Activated CD4-positive, alpha-beta T cell treated with anti-CD3 and anti-CD28 coated beads for 24 hours (primary cell): ENCODE results near the gene SPSB3.

Source experiments
- DNase-seq, 2 donors: peaks; one replicate each; pipeline ENCODE4 v3.0.0-alpha.2; 2020; ENCODE audit warnings: low read depth in 2 of 2

Gene SPSB3

DNA sequence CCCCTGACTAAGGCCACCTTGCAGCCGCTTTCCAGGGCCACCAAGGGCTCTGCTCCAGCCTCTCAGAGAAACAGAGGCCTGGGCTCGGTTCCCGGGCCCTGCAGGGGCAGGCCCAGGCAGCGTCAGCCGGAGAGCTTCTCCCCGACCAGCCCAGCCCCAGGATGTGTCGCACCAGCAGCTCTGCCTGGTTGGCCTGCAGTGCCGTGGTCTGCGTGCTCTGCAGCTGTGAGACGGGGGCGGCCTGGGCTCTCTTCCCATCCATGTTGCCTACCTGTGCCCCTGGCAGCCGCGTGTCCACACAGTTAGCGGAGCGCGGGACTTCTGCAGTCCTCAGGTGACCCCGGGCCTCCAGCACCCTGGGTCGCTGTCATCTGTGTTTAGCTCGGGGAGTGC is 6.3 kb upstream of the SPSB3 start:
- no peak for DNase-seq

DNA sequence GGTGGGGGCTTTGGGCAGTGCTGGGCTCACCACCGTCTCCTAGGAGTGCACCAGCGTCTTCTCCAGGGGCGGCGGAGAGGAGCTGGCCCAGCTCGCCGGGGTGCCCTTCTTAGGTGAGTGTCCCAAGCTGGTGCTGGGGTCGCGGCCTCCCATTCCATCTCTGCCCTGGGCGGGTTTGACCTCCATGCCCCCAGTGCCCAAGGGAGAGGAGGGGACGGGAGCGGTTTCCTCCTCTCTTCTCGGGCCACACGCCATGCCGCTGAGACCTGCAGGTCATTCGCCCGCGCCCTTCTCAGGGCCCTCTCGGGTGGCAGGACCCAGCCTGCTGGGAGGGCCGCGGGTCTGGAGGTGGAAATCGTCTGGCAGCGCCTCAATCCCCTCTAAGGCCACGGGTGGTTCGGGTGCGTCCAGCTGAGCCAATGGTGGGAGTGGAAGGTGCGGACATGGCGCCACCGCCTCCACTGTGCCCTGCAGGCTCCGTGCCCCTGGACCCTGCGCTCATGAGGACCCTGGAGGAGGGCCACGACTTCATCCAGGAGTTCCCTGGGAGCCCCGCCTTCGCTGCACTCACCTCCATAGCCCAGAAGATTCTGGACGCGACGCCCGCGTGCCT is 5.8 kb upstream of the SPSB3 start:
- DNase-seq = no peak

DNA sequence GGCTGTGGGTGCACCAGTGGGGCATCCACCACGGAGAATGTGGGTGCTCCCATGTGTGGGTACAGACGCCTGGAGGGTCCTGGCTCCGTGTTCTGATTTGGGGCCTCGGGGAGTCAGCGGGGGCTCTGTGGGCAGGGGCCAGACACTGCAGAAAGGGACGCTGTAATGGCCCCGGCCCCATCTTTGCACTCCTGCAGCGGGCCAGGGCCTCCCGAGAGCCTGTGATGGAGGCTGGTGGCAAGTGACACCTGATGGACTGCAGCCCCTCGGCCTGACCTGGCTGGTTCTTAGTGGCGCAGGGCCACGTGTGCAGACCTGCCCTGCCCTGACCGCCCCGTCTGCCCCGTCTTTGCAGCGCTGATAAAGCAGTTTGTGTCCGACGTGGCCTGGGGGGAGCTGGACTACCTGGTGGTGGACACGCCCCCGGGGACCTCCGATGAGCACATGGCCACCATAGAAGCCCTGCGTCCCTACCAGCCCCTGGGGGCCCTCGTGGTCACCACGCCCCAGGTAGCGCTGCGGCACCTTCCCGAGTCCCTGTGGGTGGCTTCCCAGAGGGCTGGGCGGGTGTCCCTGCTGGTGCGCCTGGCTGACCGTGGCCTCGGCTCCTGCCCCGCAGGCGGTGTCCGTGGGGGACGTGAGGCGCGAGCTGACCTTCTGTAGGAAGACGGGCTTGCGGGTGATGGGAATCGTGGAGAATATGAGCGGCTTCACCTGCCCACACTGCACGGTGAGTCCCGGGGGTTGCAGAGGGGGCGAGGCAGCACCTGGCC is 5.1 kb upstream of the SPSB3 start:
- DNase-seq = no peak

DNA sequence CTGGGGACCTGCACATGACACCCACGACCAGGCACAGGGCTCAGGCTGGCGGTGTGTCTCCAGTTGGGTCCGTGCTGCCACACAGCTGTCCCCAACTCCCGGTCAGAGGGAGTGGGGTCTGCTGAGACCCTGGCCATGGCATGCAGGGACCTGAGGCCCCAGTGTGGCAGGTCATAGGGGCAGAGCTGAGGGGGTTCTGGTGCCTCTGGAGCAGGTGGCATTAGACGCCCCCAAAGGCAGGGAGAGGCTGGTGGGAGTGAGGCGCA is 4.6 kb upstream of the SPSB3 start:
- DNase-seq = no peak

DNA sequence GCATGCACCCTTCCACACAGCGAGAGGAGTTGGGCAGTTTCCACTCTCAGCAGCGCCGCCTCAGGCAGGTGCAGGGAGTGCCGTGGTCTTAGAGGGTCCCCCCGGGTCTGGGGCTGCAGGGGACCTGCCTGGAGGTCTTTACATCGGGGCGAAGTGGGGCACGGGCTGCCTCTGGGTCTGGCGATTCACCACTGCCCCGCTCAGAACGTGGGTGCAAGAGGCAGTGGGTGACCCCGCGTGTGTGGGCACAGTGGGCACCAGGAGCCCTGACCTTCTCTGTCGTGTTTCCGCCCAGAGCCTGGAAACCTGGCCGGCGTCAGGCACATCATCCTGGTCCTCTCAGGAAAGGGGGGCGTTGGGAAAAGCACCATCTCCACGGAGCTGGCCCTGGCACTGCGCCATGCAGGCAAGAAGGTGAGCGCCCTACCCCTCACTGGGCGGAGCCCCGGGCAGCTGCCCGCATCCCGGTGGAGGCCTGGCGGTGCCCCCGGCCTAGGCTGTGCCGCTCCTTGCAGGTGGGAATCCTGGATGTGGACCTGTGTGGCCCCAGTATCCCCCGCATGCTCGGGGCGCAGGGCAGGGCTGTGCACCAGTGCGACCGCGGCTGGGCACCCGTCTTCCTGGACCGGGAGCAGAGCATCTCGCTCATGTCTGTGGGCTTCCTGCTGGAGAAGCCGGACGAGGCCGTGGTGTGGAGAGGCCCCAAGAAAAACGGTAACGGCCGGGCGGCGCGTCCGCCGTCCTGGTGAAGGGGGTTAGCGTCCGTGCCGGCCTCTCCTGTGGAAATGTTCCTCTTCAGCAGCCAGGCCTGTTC is 4.1 kb upstream of the SPSB3 start:
- no peak for DNase-seq

DNA sequence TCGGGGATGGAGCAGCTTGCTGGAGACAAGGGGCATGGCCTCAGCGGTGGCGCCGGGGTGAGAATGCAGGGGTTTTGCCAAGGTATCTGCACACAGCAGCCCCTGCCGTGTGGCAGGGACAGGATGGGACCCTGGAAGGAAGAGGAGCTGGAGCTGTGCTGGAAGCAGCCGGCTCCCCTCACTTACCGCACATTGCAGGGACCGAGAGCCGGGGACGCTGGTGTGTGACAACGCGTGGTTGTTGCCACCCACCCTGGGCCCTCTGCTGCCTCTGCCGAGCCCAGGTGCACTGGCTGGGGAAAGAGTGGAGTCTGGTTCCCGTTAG is 3.4 kb upstream of the SPSB3 start:
- no peak for DNase-seq

DNA sequence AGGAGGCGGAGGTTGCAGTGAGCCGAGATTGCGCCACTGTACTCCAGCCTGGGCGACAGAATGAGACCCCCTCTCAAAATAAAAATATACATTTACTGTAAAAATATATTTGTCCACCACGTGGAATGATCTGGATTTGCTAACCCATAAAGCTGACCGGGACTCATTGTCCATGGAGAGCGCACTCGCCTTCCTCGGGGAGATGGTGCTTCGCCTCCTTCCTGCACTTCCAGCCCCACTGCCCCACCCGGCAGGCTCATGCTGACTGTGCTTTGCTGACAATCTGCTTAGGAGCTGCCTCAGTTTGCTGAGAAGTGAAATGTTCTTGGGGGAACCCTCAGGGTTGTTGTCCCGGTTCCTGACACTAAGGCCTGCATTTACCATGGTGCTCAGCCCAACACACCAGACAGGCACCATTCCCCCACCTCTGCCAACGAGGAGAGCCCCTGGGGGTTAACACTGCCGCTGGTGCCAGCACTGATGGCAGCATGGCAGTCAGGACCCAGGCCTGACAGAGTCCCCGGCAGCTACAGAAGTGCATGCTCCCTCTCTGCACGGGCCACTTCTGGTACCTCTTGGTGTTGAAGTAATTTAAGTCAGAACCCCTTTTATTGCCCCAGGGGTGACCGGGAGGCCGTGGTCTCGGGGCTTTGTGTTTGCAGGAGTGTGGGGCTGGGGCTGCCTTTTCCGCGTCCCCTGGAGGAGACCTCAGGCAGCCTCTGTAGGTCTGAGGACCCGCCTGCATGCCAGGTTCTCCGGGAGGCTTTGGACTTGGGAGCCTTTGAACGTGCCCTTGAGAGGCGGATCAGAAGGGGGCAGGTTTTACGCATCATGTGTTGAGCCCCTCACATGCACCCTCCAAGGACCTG is 2.8 kb upstream of the SPSB3 start:
- no peak for DNase-seq

DNA sequence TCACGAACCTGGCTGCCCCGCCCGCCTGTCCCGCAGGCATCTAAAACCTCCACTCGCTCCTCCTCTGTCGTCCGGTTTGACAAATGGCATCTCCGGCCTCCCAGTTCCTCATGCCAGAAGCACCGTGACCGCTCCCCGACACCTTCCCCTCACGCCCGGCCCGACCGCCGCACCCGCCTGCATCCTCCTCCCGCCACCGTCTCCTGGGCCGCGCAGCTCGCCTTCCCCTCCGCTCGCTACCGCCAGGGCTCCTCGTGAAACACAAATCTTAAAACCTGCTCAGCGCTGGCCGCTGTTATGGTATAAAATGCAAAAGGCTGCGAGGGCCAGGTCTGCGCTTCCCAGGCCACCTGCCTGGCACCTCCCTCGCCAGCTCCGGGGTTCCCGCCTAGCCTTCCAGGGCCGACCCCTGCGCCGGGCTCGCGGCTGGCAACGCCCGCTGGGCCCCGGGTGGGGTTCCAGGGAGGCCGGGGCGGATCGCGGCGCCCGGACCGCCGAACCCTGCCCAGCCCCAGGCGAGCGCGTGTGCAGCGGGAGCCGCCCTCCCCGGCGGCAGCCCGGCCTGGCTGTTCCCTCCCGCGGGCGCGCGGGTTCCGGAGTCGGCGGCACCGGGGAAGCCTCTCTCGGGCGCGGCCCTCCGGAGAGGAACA is 488 bp downstream of the SPSB3 start:
- DNase-seq = no peak

DNA sequence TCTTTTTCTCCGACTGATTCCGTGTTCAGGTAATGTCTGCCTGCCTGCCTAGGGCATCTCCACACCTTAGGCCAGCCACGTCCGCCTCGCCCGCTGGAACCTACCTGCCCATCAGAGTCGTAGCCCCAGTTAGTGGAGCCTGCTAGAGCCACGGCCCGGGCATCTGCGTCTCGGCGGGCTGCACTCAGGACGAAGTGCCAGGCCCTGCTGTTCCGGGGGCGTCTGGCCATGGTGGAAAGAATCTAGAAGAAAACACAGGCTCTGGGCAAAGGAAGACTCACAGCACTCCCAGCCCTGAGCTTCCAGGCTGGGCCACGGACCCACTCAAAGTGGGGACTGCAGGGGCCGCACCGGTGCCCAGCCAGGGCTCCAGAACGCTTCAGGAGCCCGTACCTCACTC is 1.1 kb downstream of the SPSB3 start:
- no peak for DNase-seq

DNA sequence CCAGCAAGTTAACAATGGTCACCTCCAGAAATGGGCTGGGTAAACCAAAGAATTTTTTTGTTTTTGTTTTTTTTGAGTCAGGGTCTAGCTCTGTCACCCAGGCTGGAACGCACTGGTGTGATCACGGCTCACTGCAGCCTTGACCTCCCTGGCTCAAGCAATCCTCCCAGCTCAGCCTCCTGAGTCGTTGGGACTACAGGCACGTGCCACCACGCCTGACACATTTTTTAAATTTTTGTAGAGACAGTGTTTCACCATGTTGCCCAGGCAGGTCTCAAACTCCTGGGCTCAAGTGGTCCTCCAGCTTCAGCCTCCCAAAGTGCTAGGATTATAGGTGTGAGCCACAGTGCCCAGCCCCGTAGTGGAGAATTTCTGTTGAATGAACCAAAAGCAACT is 1.7 kb downstream of the SPSB3 start:
- DNase-seq = no peak

DNA sequence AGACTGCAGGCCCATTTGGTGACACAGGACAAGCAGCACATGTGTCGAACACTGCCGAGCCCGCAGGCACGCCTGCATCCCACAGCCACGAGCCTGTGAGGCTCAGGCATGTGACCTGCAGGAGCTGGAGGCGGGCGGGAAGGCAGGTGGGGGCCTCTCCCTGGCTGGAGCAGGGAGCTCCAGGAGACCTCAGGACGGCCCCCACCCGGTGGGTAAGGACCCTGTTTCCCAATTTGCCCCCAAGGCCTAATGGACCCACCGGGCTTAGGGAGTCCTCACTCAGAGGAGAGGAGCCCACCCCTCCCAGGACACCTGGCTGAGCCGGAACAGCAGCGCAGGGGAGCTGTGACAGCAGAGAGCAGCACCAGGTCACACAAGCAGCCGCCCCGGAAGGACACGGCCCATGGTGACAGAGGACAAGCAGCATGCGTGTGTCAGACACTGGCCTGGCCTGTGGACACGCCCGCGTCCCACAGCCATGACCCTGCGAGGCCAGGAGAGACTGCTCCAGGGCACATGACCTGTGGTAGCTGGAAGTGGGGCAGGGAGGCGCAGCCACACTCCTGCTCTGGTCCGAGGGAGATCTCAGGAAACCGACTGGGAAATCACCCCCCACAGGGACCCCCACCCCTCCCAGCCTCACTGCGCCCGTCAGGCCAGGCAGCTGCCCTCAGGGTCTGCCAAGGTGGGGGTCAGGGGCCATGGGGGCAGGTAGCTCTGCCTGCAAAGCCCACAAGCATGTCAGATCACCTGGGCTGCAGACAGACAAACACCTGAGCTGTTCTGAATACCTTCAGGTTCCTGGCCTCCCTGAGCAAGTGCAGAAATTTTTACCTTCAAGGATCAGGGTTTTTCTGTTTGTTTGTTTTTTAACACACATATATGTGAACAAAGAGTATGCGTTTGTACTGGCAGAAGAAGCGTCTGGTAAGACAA is 2.4 kb downstream of the SPSB3 start:
- no peak for DNase-seq

DNA sequence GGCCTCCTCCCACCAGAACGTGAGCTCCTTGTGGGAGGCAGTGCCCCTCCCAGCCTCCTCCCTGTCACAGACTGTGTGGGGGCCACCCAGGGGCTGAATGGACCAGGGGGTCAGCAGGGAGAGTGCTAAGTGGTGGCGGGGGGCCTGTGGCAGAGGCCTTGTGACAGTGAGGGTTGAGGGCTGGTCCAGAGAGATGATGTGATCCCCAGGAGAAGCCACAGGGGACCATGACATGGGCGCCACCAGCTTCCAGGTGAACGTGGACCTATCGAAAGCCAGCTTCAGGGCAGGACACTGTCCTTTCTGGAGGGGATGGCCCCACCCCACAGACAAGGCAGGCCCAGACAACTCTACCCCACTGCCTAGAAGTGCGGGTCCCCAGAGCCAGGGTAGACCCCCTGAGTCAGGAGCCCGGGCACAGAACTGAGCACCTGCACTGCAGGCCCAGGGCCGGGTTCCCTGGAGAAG is 3.1 kb downstream of the SPSB3 start:
- DNase-seq = no peak

DNA sequence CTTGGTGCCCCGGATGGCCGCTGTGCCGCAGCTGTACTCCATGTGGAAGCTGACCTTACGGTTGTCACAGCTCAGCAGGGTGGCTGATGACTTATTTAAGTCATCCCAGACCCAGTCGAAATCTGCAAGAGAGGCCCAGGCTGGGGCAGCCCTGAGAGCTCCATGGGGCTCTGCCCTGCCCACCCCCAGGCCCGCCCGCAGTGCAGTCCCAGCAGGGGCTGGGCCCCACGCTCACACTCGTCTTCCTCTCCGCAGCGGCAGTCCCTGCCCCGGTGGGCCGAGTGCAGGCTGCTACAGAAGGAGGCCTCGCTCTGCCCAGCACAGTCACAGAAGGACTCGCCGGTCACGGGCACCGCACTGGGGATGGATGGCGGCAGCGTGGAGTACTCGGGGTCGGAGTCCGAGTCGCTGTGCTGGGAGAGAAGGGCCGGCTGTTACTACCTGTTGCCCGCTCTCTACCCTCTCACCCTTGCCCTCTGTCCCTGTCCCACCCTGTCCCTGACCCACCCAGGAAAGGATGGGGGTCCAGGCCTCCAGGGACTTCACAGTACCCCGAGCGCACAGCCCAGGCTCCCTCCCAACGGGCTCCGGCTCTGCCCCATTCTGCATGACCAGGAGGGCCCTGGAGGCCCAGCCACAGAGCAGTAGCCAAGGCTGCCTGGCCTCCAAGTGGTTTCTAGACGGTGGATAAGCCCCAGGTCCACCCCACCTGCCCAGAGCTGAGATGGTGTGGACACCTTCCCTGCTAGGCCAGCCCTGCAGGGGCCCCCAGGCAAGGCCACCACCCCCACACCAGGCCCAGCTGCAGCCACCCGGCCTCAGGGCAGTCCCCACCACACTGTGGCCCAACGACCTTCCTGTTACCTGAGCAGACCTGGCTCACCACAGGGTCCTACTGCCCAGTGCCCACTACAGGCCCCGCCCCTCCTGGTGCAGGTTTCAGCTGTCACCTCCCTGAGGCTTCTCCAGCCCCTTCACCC is 3.9 kb downstream of the SPSB3 start:
- no peak for DNase-seq

DNA sequence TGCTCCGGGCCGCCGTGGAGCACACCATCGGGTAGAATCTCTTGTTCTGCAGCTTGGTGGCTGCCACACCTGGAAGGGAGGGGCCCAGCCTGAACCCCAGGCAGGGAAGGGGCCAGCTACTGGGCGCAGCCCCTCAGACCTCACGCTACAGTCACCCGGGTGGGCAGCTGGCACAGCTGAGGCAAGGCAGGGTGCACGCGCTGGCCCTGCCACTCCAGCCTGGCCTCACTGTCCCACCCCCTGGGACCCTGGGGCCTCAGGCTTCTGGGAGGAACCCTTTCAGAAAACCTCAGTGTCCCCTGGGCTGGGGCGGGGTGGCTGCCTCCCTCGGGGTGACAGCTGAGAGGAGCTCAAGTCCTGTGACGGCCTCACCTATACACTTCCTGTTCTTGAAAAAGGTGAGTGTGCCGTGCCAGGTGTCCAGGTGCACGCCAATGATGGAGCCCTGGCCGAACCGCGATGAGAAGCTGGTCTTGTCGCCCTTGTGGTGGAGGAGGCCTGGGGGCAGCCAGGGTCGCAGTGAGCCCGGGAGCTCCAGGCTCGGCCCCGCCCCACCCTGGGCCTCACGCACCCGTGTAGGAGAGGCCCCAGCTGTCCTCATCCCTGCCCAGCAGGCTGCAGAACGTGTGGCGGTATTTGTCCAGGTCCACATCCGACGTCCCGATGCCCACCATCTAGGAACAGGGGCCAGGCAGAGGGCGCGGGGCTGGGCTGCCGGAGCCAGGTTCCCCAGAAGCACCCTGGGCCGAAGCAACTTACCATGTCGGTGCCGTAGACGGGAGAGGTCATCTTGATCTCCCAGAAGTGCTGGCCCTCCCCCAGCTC is 4.8 kb downstream of the SPSB3 start:
- DNase-seq = no peak

DNA sequence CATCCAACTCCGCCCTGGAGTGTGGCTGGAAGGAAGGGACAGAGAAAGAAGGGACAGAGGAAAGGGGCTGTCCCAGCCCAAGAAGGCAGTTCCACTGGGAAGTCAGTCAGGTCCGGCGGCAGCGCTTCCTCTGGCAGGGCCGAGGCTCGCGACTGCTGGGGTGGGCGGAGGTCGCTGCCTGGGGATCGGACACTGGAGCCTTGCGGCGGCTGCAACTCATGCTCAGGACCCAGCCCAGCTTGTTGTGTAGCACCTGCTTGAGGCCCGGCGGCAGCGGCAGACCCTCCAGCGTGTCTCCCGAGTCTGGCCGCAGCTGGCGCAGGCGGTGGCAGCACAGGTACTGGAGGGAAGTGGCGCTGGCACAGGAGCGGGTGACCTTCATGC is 5.4 kb downstream of the SPSB3 start:
- DNase-seq = no peak

DNA sequence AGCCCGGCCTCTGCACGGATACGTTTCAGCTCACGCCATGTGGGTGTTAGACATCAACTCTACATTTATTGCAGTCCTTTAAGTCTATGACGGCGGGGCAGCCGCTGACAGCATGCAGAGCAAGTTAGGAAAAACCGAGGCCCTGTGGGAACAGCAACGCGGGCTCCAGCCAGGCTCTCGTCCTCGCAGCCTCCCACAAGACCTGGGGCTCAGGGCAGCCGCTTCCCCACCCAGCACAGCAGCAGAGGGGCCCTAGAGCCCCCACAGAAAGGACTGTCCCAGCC is 5.8 kb downstream of the SPSB3 start:
- DNase-seq = no peak

DNA sequence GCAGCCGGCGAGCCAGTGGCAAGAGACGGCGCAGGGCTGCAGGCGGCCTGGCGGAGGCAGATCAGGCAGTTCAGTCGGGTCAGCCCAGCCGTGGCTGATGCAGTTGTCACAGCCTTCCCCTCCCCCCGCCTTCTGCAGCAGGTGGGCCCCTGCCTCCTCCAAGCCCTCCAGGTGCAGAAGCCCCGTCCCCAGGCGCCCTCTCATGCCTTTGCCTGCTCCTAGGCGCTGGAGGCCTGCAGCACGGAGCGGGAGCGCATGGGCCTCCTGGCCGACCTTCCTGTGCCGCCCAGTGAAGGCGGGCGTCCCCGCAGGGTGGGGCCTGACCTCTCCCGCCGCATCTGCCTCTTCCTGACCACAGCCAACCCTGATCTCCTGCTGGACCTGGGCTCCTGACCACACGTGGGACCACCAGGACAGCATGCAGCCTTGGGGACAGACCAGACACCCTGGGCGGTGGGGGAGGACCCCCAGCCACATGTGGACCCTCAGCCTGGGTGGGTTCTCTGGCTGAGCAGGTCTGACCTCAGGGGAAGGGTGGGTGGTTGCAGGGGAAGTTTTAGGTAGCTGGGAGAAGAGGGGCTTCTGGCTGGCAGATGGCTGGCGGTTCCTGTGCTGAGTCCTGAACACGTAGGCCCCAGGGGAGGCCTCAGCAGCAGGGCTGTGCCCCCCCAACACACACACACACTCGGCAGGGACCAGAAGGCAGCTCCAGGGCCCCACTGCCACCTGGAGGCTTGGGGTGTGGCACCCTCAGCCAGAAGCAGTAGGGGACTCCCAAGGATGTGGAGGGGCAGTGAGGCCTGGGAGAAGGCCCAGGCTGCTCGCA is 6.3 kb downstream of the SPSB3 start:
- no peak for DNase-seq
